Sigmoid colon (tissue), 7 donors: ENCODE data around the gene CIAO3. TPM values are rescaled to one million over a fixed set of nuclear protein-coding genes. Genes with fewer than 3 reads are reported as not detected.

Source experiments
- DNase-seq: peaks from one replicate; pipeline ENCODE4 v3.0.0-alpha.2; 2019
- H3K27ac ChIP-seq, 4 donors: fragments of 200-600 bp; sonication (generic); one replicate each; pipeline ENCODE4 v1.5.1; 2016 to 2019; ENCODE audit warnings: mild to moderate bottlenecking in 1 of 4
- H3K27me3 ChIP-seq, 3 donors: fragments of 200-600 bp; sonication (generic); one replicate each; pipeline ENCODE4 v1.5.1; 2019; ENCODE audit warnings: mild to moderate bottlenecking in 1 of 3
- H3K36me3 ChIP-seq, 4 donors: fragments of 200-600 bp; sonication (generic); one replicate each; pipeline ENCODE4 v1.5.1; 2016 to 2019
- H3K4me1 ChIP-seq, 4 donors: fragments of 200-600 bp; sonication (generic); one replicate each; pipeline ENCODE4 v1.5.1; 2017 to 2019
- H3K4me3 ChIP-seq, 4 donors: fragments of 200-600 bp; sonication (generic); one replicate each; pipeline ENCODE4 v1.5.1; 2017 to 2019; ENCODE audit warnings: mild to moderate bottlenecking in 2 of 4, moderate library complexity in 1 of 4
- H3K9me3 ChIP-seq, 4 donors: fragments of 200-600 bp in 3 of 4; sonication (generic) in 3 of 4; one replicate each; pipeline versions ENCODE4 v1.5.1 to v1.6.1; 2013 to 2019
- CTCF ChIP-seq, 4 experiments: fragments of 450-650 bp in 3 of 4; fragments of 200-600 bp in 1 of 4; IDR thresholded peaks; one replicate each; pipeline ENCODE4 v1.5.1; 2016 to 2019; ENCODE audit warnings: antibody characterized with exemption in 4 of 4, mild to moderate bottlenecking in 3 of 4, moderate library complexity in 2 of 4
- EP300 ChIP-seq, 4 donors: sonication (generic); formaldehyde crosslinking; IDR thresholded peaks; one replicate each; pipeline ENCODE4 v1.6.1; 2017; ENCODE audit warnings: antibody characterized with exemption in 4 of 4
- POLR2A ChIP-seq, 2 donors: fragments of 450-650 bp; IDR thresholded peaks; one replicate each; pipeline ENCODE4 v1.6.1; 2016; ENCODE audit warnings: antibody characterized with exemption in 2 of 2, mild to moderate bottlenecking in 2 of 2, moderate library complexity in 2 of 2
- POLR2AphosphoS5 ChIP-seq, 4 donors: sonication (generic); formaldehyde crosslinking; IDR thresholded peaks; one replicate each; pipeline ENCODE4 v1.6.1; 2017; ENCODE audit warnings: antibody characterized with exemption in 4 of 4
- WGBS, 2 donors: extraction: QIAGEN DNeasy Blood & Tissue Kit; methylation state at CpG; one replicate each; pipeline ENCODE4 v1.1.7; 2013; 5-methylcytosine and 5-hydroxymethylcytosine counted together
- intact Hi-C: fragments of 100-400 bp; cut with DNase I; formaldehyde crosslinking; loops from one replicate; pipeline ENCODE4 v1.15.1; 2023
- polyA plus RNA-seq, 3 donors: library from polyadenylated mRNA; stranded (reverse); fragments of 200-250 nt; gene quantifications; one replicate each; pipeline ENCODE4 v1.2.3, GENCODE V29; 2013
- total RNA-seq, 4 donors: library from RNA; depleted of rRNA; stranded (reverse); fragments of >200 nt; gene quantifications; one replicate each; pipeline ENCODE4 v1.1.0, GENCODE V29; 2016
- donor health status: healthy with polysubstance abuse.
- donor health status: Bipolar disorder and iron deficiency.
- donor health status: healthy.

The CIAO3 gene
- total and polyA plus RNA-seq, 7 donors: 18.6 to 51.0 (median 25.4) TPM

GRCh38 chr16:766008-766819, 25.4 kb upstream of the CIAO3 start:
- H3K27me3 ChIP-seq: peaks cover 0 to 28% (median 0%) of the 10 kb centered on the region in 3 donors

GRCh38 chr16:765488-765865, 24.7 kb upstream of the CIAO3 start:
- Histone ChIP-seq H3K4me1 (no peaks in the 10 kb centered on the region), H3K36me3 (no peaks in the 10 kb centered on the region), H3K9me3 (no peaks in the 10 kb centered on the region), H3K4me3 (no peak overlapping the region), H3K27ac (no peak overlapping the region), H3K27me3 (peaks cover 0 to 28% (median 0%) of the 10 kb centered on the region in 3 donors)
- WGBS, 2 donors: 88 to 94% methylated on average over 29 of the region's 29 CpGs
- TF ChIP-seq POLR2A (IDR thresholded peaks at IDR 0.05) (no peak), POLR2AphosphoS5 (IDR thresholded peaks at IDR 0.05) (no peak), CTCF (IDR thresholded peaks at IDR 0.05) (no peak), EP300 (IDR thresholded peaks at IDR 0.05) (no peak)
- DNase-seq: no peak
- intact Hi-C loops: no loop called here

More at GRCh38 chr16:766008-766819, 25.4 kb upstream of the CIAO3 start:
- no peak overlapping the region for H3K4me3 ChIP-seq
- H3K36me3 ChIP-seq: no peaks in the 10 kb centered on the region
- WGBS, 2 donors: 75 to 90% methylated on average over 29 of the region's 29 CpGs
- TF ChIP-seq POLR2AphosphoS5 (IDR thresholded peaks at IDR 0.05) (no peak), POLR2A (IDR thresholded peaks at IDR 0.05) (no peak), EP300 (IDR thresholded peaks at IDR 0.05) (no peak), CTCF (IDR thresholded peaks at IDR 0.05) (no peak)
- no peaks in the 10 kb centered on the region for H3K9me3 ChIP-seq
- intact Hi-C loops: no loop called here
- no peaks in the 10 kb centered on the region for H3K4me1 ChIP-seq
- no peak overlapping the region for H3K27ac ChIP-seq
- DNase-seq: no peak

GRCh38 chr16:764848-765487, 24.2 kb upstream of the CIAO3 start:
- no peak for DNase-seq
- H3K4me3 ChIP-seq: no peak overlapping the region
- TF ChIP-seq POLR2AphosphoS5 (IDR thresholded peaks at IDR 0.05) (no peak), POLR2A (IDR thresholded peaks at IDR 0.05) (no peak), EP300 (IDR thresholded peaks at IDR 0.05) (no peak), CTCF (IDR thresholded peaks at IDR 0.05) (no peak)
- H3K27ac ChIP-seq: no peak overlapping the region
- H3K4me1 ChIP-seq: no peaks in the 10 kb centered on the region
- H3K9me3 ChIP-seq: no peaks in the 10 kb centered on the region
- intact Hi-C loops: no loop called here
- peaks cover 0 to 28% (median 0%) of the 10 kb centered on the region in 3 donors for H3K27me3 ChIP-seq
- H3K36me3 ChIP-seq: no peaks in the 10 kb centered on the region
- 75 to 90% methylated on average over 38 of the region's 38 CpGs for WGBS, 2 donors

GRCh38 chr16:764184-764750, 23.5 kb upstream of the CIAO3 start:
- H3K4me3 ChIP-seq: no peak overlapping the region
- no peaks in the 10 kb centered on the region for H3K9me3 ChIP-seq
- DNase-seq: no peak
- intact Hi-C loops: no loop called here
- no peak for TF ChIP-seq CTCF (IDR thresholded peaks at IDR 0.05)
- TF ChIP-seq POLR2AphosphoS5 (IDR thresholded peaks at IDR 0.05): no peak
- no peak for TF ChIP-seq EP300 (IDR thresholded peaks at IDR 0.05)
- TF ChIP-seq POLR2A (IDR thresholded peaks at IDR 0.05): no peak
- no peaks in the 10 kb centered on the region for H3K4me1 ChIP-seq
- no peak overlapping the region for H3K27ac ChIP-seq
- H3K36me3 ChIP-seq: no peaks in the 10 kb centered on the region
- WGBS, 2 donors: 70 to 81% methylated on average over 20 of the region's 20 CpGs
- H3K27me3 ChIP-seq: peaks cover 0 to 25% (median 0%) of the 10 kb centered on the region in 3 donors
